SK-N-SH treated with all-trans-retinoic acid at 6 μM for 48 hours (cell line): ENCODE measurements around the gene PGF.

Experiments used
- ATAC-seq: fragments of 200-7000 bp; cut with Tn5 transposase; 3 replicates; pipeline ENCODE4 v1.9.1; 2020; ENCODE audit warnings: mild to moderate bottlenecking, moderate library complexity
- ARNTL ChIP-seq: fragments of 450-650 bp; formaldehyde crosslinking; IDR thresholded peaks from 2 replicates; pipeline ENCODE4 v1.5.0; 2020; ENCODE audit warnings: low read depth, mild to moderate bottlenecking, moderate library complexity, borderline replicate concordance
- BACH2 ChIP-seq: fragments of 250-450 bp; sonication (Bioruptor Pico); IDR thresholded peaks from 2 replicates; pipeline ENCODE4 v1.9.0; 2021; ENCODE audit warnings: mild to moderate bottlenecking, borderline replicate concordance
- CSDC2 ChIP-seq: fragments of 250-450 bp; sonication (Bioruptor Pico); IDR thresholded peaks from 2 replicates; pipeline ENCODE4 v1.5.0; 2020; ENCODE audit warnings: mild to moderate bottlenecking, moderate library complexity
- ESRRG ChIP-seq: fragments of 250-450 bp; sonication (Bioruptor Pico); IDR thresholded peaks from 2 replicates; pipeline ENCODE4 v1.6.1; 2021; ENCODE audit warnings: mild to moderate bottlenecking
- ISL1 ChIP-seq: fragments of 250-450 bp; sonication (Bioruptor Pico); IDR thresholded peaks from 2 replicates; pipeline ENCODE4 v2.1.2; 2022; ENCODE audit warnings: mild to moderate bottlenecking, moderate library complexity
- OSR1 ChIP-seq: fragments of 250-450 bp; sonication (Bioruptor Pico); IDR thresholded peaks from 2 replicates; pipeline ENCODE4 v1.8.0; 2022; ENCODE audit warnings: moderate library complexity, mild to moderate bottlenecking, inconsistent platforms
- PPARA ChIP-seq: fragments of 250-450 bp; sonication (Bioruptor Pico); IDR thresholded peaks from 2 replicates; pipeline ENCODE4 v1.5.0; 2020; ENCODE audit warnings: mild to moderate bottlenecking, borderline replicate concordance
- RARB ChIP-seq: fragments of 250-450 bp; sonication (Bioruptor Pico); IDR thresholded peaks from 2 replicates; pipeline ENCODE4 v1.8.0; 2021; ENCODE audit warnings: mild to moderate bottlenecking, moderate library complexity
- SNAI2 ChIP-seq: fragments of 250-450 bp; sonication (Bioruptor Pico); IDR thresholded peaks from 2 replicates; pipeline ENCODE4 v1.5.0; 2020; ENCODE audit warnings: mild to moderate bottlenecking, moderate library complexity
- TCF4 ChIP-seq: fragments of 250-450 bp; sonication (Bioruptor Pico); IDR thresholded peaks from 2 replicates; pipeline ENCODE4 v1.8.0; 2021; ENCODE audit warnings: mild to moderate bottlenecking, moderate library complexity, borderline replicate concordance
- TOX ChIP-seq: fragments of 250-450 bp; sonication (Bioruptor Pico); IDR thresholded peaks from 2 replicates; pipeline ENCODE4 v1.8.0; 2021; ENCODE audit warnings: mild to moderate bottlenecking, moderate library complexity, borderline replicate concordance
- ZC3H10 ChIP-seq: fragments of 250-450 bp; sonication (Bioruptor Pico); IDR thresholded peaks from 2 replicates; pipeline ENCODE4 v1.5.1; 2021; ENCODE audit warnings: mild to moderate bottlenecking, moderate library complexity
- ZFP3 ChIP-seq: fragments of 250-450 bp; sonication (Bioruptor Pico); IDR thresholded peaks from 2 replicates; pipeline ENCODE4 v1.5.0; 2020; ENCODE audit warnings: mild to moderate bottlenecking, moderate library complexity
- ZFP30 ChIP-seq: fragments of 450-650 bp; formaldehyde crosslinking; IDR thresholded peaks from 2 replicates; pipeline ENCODE4 v1.5.0; 2022; ENCODE audit warnings: mild to moderate bottlenecking, moderate library complexity
- ZNF565 ChIP-seq: fragments of 450-650 bp; formaldehyde crosslinking; conservative IDR thresholded peaks from 2 replicates; pipeline ENCODE4 v1.5.0; 2020; ENCODE audit warnings: low read depth, mild to moderate bottlenecking, moderate library complexity
- ZNF70 ChIP-seq: fragments of 450-650 bp; formaldehyde crosslinking; IDR thresholded peaks from 2 replicates; pipeline ENCODE4 v1.5.0; 2020; ENCODE audit warnings: mild to moderate bottlenecking, moderate library complexity
- ZNF8 ChIP-seq: fragments of 450-650 bp; formaldehyde crosslinking; IDR thresholded peaks from 2 replicates; pipeline ENCODE4 v1.5.0; 2020; ENCODE audit warnings: mild to moderate bottlenecking, moderate library complexity
- TF ChIP-seq, protein P1 (sequence below): fragments of 250-450 bp; sonication (Bioruptor Pico); IDR thresholded peaks from 2 replicates; pipeline ENCODE4 v1.5.1; 2021; ENCODE audit warnings: mild to moderate bottlenecking, moderate library complexity
- TF ChIP-seq, protein P2 (sequence below): fragments of 250-450 bp; sonication (Bioruptor Pico); IDR thresholded peaks from 2 replicates; pipeline ENCODE4 v1.8.0; 2020; ENCODE audit warnings: mild to moderate bottlenecking, moderate library complexity, borderline replicate concordance
- TF ChIP-seq, protein P3 (sequence below): fragments of 250-450 bp; sonication (Bioruptor Pico); IDR thresholded peaks from 2 replicates; pipeline ENCODE4 v1.5.1; 2020; ENCODE audit warnings: low read depth, mild to moderate bottlenecking, moderate library complexity
- TF ChIP-seq, protein P4 (sequence below): fragments of 250-450 bp; sonication (Bioruptor Pico); IDR thresholded peaks from 2 replicates; pipeline ENCODE4 v1.5.0; 2020; ENCODE audit warnings: mild to moderate bottlenecking, moderate library complexity

The PGF gene

DNA sequence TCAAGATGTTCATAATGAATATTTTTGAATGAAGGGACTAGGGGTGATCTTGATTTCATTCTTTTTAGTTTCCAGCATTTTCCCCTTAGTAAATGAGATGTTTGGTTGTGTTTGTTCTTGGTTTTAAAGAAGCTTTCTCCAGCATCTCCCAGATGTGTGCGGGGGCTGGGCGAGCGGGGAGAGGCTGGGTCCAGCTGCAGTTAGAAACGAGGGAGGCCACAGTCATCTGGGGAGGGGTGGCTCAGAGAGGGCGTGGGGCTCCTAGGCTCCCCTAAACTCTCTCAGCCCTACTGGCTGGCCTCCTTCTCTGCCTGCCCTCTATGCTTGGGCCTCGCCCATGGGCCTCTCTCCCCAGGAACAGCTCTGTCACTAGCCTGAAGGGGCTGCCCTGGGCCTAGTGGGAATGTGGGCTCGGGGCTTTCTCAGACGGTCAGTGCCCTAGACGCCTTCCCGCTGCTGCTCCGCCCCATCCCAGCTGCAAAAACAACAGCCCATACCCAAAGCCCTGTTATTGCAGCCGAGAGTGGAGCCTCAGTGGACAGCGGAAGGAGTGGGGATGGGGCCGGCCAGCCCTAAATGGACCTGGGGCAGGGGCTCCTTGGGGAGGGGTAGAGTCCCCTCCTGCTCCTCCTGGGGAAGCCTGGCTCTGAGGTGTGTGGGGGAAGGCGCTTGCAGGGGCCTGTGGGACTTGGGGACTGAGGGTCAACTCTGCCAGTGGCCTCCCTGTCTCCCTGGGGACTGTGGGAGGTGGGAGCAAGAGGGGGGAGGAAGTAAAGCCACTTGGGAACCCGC lies 29.0 kb upstream of the PGF start (continued):
- TF ChIP-seq, protein P1, sequence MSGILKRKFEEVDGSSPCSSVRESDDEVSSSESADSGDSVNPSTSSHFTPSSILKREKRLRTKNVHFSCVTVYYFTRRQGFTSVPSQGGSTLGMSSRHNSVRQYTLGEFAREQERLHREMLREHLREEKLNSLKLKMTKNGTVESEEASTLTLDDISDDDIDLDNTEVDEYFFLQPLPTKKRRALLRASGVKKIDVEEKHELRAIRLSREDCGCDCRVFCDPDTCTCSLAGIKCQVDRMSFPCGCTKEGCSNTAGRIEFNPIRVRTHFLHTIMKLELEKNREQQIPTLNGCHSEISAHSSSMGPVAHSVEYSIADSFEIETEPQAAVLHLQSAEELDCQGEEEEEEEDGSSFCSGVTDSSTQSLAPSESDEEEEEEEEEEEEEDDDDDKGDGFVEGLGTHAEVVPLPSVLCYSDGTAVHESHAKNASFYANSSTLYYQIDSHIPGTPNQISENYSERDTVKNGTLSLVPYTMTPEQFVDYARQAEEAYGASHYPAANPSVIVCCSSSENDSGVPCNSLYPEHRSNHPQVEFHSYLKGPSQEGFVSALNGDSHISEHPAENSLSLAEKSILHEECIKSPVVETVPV: no peak
- no peak for TF ChIP-seq TCF4 (CRISPR knock-in tag)
- no peak for TF ChIP-seq RARB (CRISPR knock-in tag)
- no peak for TF ChIP-seq BACH2 (CRISPR knock-in tag)
- TF ChIP-seq ARNTL (CRISPR knock-in tag): no peak
- no peak for TF ChIP-seq ZNF565 (CRISPR knock-in tag)

DNA sequence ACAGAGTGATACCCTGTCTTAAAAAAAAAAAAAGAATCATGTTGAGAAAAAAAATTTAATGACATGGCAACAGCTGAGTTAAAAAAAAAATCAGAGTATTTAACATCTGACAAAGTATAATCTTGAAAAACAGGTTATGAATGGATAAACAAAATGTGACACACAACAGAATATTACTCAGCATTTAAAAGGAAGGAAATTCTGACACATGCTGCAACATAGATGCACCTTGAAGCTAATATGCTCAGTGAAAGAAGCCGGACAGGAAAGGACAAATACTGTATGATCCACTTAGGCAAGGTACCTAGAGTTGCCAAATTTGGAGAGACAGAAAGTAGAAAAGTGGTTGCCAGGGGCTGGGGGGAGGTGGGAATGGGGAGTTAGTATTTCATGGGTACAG lies 27.9 kb upstream of the PGF start:
- ATAC-seq: no peak
- TF ChIP-seq SNAI2: no peak

DNA sequence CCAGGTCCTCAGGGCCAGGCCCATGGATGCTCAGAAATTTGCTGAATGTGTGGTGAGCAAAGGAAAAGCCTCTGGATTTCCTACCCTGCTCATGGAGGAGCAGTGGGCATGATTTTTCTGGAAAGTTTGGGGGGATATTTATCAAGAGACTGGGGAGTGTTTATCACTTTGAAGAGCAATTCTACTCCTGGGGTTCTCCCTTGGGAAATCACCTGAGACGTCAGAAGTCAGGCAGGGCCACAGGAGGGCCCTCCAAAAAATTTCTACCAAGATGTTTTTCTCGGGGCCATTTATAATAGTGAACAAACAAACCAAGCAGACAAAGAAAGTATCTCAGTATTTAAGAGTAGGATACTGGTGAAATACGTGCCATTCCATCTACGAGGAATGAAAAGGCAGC lies 27.3 kb upstream of the PGF start:
- no peak for ATAC-seq
- TF ChIP-seq TCF4 (CRISPR knock-in tag) (no peak), ESRRG (CRISPR knock-in tag) (no peak), ZNF8 (CRISPR knock-in tag) (no peak), ZC3H10 (CRISPR knock-in tag) (no peak), BACH2 (CRISPR knock-in tag) (no peak)
- TF ChIP-seq, protein P2, sequence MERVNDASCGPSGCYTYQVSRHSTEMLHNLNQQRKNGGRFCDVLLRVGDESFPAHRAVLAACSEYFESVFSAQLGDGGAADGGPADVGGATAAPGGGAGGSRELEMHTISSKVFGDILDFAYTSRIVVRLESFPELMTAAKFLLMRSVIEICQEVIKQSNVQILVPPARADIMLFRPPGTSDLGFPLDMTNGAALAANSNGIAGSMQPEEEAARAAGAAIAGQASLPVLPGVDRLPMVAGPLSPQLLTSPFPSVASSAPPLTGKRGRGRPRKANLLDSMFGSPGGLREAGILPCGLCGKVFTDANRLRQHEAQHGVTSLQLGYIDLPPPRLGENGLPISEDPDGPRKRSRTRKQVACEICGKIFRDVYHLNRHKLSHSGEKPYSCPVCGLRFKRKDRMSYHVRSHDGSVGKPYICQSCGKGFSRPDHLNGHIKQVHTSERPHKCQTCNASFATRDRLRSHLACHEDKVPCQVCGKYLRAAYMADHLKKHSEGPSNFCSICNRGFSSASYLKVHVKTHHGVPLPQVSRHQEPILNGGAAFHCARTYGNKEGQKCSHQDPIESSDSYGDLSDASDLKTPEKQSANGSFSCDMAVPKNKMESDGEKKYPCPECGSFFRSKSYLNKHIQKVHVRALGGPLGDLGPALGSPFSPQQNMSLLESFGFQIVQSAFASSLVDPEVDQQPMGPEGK (CRISPR knock-in tag): no peak

DNA sequence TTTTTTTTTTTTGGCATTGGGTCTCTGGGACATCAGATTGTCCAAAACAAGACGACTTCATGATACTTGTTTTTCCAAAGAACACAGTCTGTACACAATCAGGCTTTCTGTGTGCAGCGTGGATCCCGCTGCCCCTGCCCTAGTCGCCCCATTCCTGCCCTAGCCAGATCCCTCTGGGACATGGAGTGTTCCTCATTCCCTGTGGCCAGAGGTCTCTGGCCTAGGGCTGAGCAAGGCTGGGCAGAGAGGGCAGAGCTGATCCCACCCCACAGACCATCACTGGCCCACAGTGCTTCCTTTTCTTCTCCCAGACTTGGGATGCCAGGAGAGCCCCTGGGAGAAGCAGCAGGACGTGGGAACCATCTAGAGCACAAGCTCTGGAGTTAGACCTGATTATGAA lies 26.4 kb upstream of the PGF start:
- TF ChIP-seq PPARA (CRISPR knock-in tag) (no peak), ESRRG (CRISPR knock-in tag) (no peak), ZFP30 (CRISPR knock-in tag) (no peak)
- TF ChIP-seq, protein P3, sequence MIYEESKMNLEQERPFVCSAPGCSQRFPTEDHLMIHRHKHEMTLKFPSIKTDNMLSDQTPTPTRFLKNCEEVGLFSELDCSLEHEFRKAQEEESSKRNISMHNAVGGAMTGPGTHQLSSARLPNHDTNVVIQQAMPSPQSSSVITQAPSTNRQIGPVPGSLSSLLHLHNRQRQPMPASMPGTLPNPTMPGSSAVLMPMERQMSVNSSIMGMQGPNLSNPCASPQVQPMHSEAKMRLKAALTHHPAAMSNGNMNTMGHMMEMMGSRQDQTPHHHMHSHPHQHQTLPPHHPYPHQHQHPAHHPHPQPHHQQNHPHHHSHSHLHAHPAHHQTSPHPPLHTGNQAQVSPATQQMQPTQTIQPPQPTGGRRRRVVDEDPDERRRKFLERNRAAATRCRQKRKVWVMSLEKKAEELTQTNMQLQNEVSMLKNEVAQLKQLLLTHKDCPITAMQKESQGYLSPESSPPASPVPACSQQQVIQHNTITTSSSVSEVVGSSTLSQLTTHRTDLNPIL (CRISPR knock-in tag): no peak
- ATAC-seq: no peak

DNA sequence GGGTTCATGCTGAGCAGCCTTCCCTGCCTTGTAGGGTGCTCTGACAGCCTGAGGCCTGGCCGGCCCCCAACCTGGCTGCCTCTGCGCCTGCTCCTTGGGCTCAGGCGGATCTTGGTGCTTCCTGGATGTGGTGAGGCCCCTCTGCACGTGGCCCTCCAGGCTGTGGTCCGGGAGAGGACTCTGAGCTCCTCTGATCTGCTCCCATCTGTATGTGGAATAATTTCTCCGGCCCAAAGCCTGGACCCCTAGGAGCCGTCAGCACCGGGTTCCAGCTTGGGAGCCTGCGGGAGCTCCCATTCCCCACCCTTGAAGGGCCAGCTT lies 26.0 kb upstream of the PGF start:
- no peak; the same call in 2 of the 3 replicates for ATAC-seq
- no peak for TF ChIP-seq OSR1 (CRISPR knock-in tag)
- TF ChIP-seq, protein P3 (CRISPR knock-in tag): no peak
- TF ChIP-seq TCF4 (CRISPR knock-in tag): no peak
- TF ChIP-seq, protein P2 (CRISPR knock-in tag): no peak
- no peak for TF ChIP-seq SNAI2
- no peak for TF ChIP-seq ZNF565 (CRISPR knock-in tag)
- no peak for TF ChIP-seq ZFP3 (CRISPR knock-in tag)
- TF ChIP-seq ZC3H10 (CRISPR knock-in tag): no peak
- TF ChIP-seq, protein P4, sequence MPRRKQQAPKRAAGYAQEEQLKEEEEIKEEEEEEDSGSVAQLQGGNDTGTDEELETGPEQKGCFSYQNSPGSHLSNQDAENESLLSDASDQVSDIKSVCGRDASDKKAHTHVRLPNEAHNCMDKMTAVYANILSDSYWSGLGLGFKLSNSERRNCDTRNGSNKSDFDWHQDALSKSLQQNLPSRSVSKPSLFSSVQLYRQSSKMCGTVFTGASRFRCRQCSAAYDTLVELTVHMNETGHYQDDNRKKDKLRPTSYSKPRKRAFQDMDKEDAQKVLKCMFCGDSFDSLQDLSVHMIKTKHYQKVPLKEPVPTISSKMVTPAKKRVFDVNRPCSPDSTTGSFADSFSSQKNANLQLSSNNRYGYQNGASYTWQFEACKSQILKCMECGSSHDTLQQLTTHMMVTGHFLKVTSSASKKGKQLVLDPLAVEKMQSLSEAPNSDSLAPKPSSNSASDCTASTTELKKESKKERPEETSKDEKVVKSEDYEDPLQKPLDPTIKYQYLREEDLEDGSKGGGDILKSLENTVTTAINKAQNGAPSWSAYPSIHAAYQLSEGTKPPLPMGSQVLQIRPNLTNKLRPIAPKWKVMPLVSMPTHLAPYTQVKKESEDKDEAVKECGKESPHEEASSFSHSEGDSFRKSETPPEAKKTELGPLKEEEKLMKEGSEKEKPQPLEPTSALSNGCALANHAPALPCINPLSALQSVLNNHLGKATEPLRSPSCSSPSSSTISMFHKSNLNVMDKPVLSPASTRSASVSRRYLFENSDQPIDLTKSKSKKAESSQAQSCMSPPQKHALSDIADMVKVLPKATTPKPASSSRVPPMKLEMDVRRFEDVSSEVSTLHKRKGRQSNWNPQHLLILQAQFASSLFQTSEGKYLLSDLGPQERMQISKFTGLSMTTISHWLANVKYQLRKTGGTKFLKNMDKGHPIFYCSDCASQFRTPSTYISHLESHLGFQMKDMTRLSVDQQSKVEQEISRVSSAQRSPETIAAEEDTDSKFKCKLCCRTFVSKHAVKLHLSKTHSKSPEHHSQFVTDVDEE (CRISPR knock-in tag): no peak
- TF ChIP-seq ESRRG (CRISPR knock-in tag): no peak
- TF ChIP-seq CSDC2: no peak
- TF ChIP-seq ARNTL (CRISPR knock-in tag): no peak
- no peak for TF ChIP-seq ISL1 (CRISPR knock-in tag)
- no peak for TF ChIP-seq RARB (CRISPR knock-in tag)
- no peak for TF ChIP-seq TOX (CRISPR knock-in tag)
- no peak for TF ChIP-seq PPARA (CRISPR knock-in tag)
- TF ChIP-seq ZNF70 (CRISPR knock-in tag): no peak
